ENCODE results near the gene PEX14.

Gene PEX14

GRCh38 chr1:10626791-10627410, 152.2 kb downstream of the PEX14 start:
- no peaks in the 10 kb centered on the region for H3K4me1 ChIP-seq (ENCODE audit: control insufficient read depth, insufficient read depth, low read length, poor library complexity, severe bottlenecking)
- H3K27ac ChIP-seq (ENCODE audit: low read depth, low read length, severe bottlenecking): no peak overlapping the region
- no peak overlapping the region for H3K4me3 ChIP-seq (ENCODE audit: extremely low read depth, insufficient read depth, low read length, poor library complexity, severe bottlenecking)
- H3K9me3 ChIP-seq (ENCODE audit: control insufficient read depth, low read length): no peaks in the 10 kb centered on the region
- WGBS, 2 experiments (ENCODE audit: insufficient coverage in 2 of 2): 94 to 96% methylated on average over 10 to 16 of the region's 22 CpGs
- H3K36me3 ChIP-seq (ENCODE audit: control insufficient read depth, insufficient read depth, low read length): peaks cover 32% of the 10 kb centered on the region

- no peak overlapping the region for H3K4me3 ChIP-seq (ENCODE audit: extremely low read depth, insufficient read depth, low read length, poor library complexity, severe bottlenecking)
- H3K4me1 ChIP-seq (ENCODE audit: control insufficient read depth, insufficient read depth, low read length, poor library complexity, severe bottlenecking): peaks cover 3% of the 10 kb centered on the region
- 93 to 96% methylated on average over 7 of the region's 7 CpGs for WGBS, 2 experiments (ENCODE audit: insufficient coverage in 2 of 2)
- no peaks in the 10 kb centered on the region for H3K9me3 ChIP-seq (ENCODE audit: control insufficient read depth, low read length)
- no peak overlapping the region for H3K27ac ChIP-seq (ENCODE audit: low read depth, low read length, severe bottlenecking)
- H3K36me3 ChIP-seq (ENCODE audit: control insufficient read depth, insufficient read depth, low read length): peaks cover 26% of the 10 kb centered on the region
Observed at GRCh38 chr1:10628685-10629084, 153.9 kb downstream of the PEX14 start.

GRCh38 chr1:10629091-10629815, 154.5 kb downstream of the PEX14 start:
- Histone ChIP-seq H3K4me1 (ENCODE audit: control insufficient read depth, insufficient read depth, low read length, poor library complexity, severe bottlenecking) (peaks cover 3% of the 10 kb centered on the region), H3K4me3 (ENCODE audit: extremely low read depth, insufficient read depth, low read length, poor library complexity, severe bottlenecking) (no peak overlapping the region), H3K9me3 (ENCODE audit: control insufficient read depth, low read length) (no peaks in the 10 kb centered on the region), H3K36me3 (ENCODE audit: control insufficient read depth, insufficient read depth, low read length) (peaks cover 22% of the 10 kb centered on the region), H3K27ac (ENCODE audit: low read depth, low read length, severe bottlenecking) (no peak overlapping the region)
- WGBS, 2 experiments (ENCODE audit: insufficient coverage in 2 of 2): 91 to 95% methylated on average over 11 to 24 of the region's 25 CpGs

GRCh38 chr1:10629816-10630571, 155.2 kb downstream of the PEX14 start:
- WGBS, 2 experiments (ENCODE audit: insufficient coverage in 2 of 2): 88 to 92% methylated on average over 25 to 34 of the region's 36 CpGs
- Histone ChIP-seq H3K27ac (ENCODE audit: low read depth, low read length, severe bottlenecking) (no peak overlapping the region), H3K4me3 (ENCODE audit: extremely low read depth, insufficient read depth, low read length, poor library complexity, severe bottlenecking) (no peak overlapping the region), H3K4me1 (ENCODE audit: control insufficient read depth, insufficient read depth, low read length, poor library complexity, severe bottlenecking) (peaks cover 3% of the 10 kb centered on the region), H3K36me3 (ENCODE audit: control insufficient read depth, insufficient read depth, low read length) (peaks cover 17% of the 10 kb centered on the region), H3K9me3 (ENCODE audit: control insufficient read depth, low read length) (no peaks in the 10 kb centered on the region)

GRCh38 chr1:10630661-10631120, 155.9 kb downstream of the PEX14 start:
- Histone ChIP-seq H3K27ac (ENCODE audit: low read depth, low read length, severe bottlenecking) (no peak overlapping the region), H3K4me3 (ENCODE audit: extremely low read depth, insufficient read depth, low read length, poor library complexity, severe bottlenecking) (no peak overlapping the region), H3K9me3 (ENCODE audit: control insufficient read depth, low read length) (no peaks in the 10 kb centered on the region), H3K4me1 (ENCODE audit: control insufficient read depth, insufficient read depth, low read length, poor library complexity, severe bottlenecking) (peaks cover 3% of the 10 kb centered on the region), H3K36me3 (ENCODE audit: control insufficient read depth, insufficient read depth, low read length) (peaks cover 11% of the 10 kb centered on the region)
- WGBS, 2 experiments (ENCODE audit: insufficient coverage in 2 of 2): 87 to 100% methylated on average over 5 to 12 of the region's 13 CpGs

GRCh38 chr1:10631121-10631810, 156.5 kb downstream of the PEX14 start:
- peaks cover 3% of the 10 kb centered on the region for H3K4me1 ChIP-seq (ENCODE audit: control insufficient read depth, insufficient read depth, low read length, poor library complexity, severe bottlenecking)
- H3K27ac ChIP-seq (ENCODE audit: low read depth, low read length, severe bottlenecking): no peak overlapping the region
- H3K9me3 ChIP-seq (ENCODE audit: control insufficient read depth, low read length): no peaks in the 10 kb centered on the region
- H3K4me3 ChIP-seq (ENCODE audit: extremely low read depth, insufficient read depth, low read length, poor library complexity, severe bottlenecking): no peak overlapping the region
- peaks cover 11% of the 10 kb centered on the region for H3K36me3 ChIP-seq (ENCODE audit: control insufficient read depth, insufficient read depth, low read length)
- 90 to 93% methylated on average over 7 to 18 of the region's 20 CpGs for WGBS, 2 experiments (ENCODE audit: insufficient coverage in 2 of 2)

- Histone ChIP-seq H3K4me3 (ENCODE audit: extremely low read depth, insufficient read depth, low read length, poor library complexity, severe bottlenecking) (no peak overlapping the region), H3K9me3 (ENCODE audit: control insufficient read depth, low read length) (no peaks in the 10 kb centered on the region), H3K27ac (ENCODE audit: low read depth, low read length, severe bottlenecking) (no peak overlapping the region), H3K4me1 (ENCODE audit: control insufficient read depth, insufficient read depth, low read length, poor library complexity, severe bottlenecking) (peaks cover 3% of the 10 kb centered on the region), H3K36me3 (ENCODE audit: control insufficient read depth, insufficient read depth, low read length) (peaks cover 11% of the 10 kb centered on the region)
- 52 to 65% methylated on average over 11 to 12 of the region's 14 CpGs for WGBS, 2 experiments (ENCODE audit: insufficient coverage in 2 of 2)
Observed at GRCh38 chr1:10631811-10632593, 157.3 kb downstream of the PEX14 start.

- peaks cover 11% of the 10 kb centered on the region for H3K36me3 ChIP-seq (ENCODE audit: control insufficient read depth, insufficient read depth, low read length)
- H3K27ac ChIP-seq (ENCODE audit: low read depth, low read length, severe bottlenecking): no peak overlapping the region
- H3K4me3 ChIP-seq (ENCODE audit: extremely low read depth, insufficient read depth, low read length, poor library complexity, severe bottlenecking): no peak overlapping the region
- H3K9me3 ChIP-seq (ENCODE audit: control insufficient read depth, low read length): no peaks in the 10 kb centered on the region
- peaks cover 3% of the 10 kb centered on the region for H3K4me1 ChIP-seq (ENCODE audit: control insufficient read depth, insufficient read depth, low read length, poor library complexity, severe bottlenecking)
- WGBS, 2 experiments (ENCODE audit: insufficient coverage in 2 of 2): 51 to 60% methylated on average over 14 of the region's 14 CpGs
Observed at GRCh38 chr1:10632691-10633090, 157.9 kb downstream of the PEX14 start.

GRCh38 chr1:10633416-10633815, 158.7 kb downstream of the PEX14 start:
- Histone ChIP-seq H3K4me3 (ENCODE audit: extremely low read depth, insufficient read depth, low read length, poor library complexity, severe bottlenecking) (no peak overlapping the region), H3K9me3 (ENCODE audit: control insufficient read depth, low read length) (no peaks in the 10 kb centered on the region), H3K4me1 (ENCODE audit: control insufficient read depth, insufficient read depth, low read length, poor library complexity, severe bottlenecking) (peaks cover 3% of the 10 kb centered on the region), H3K27ac (ENCODE audit: low read depth, low read length, severe bottlenecking) (no peak overlapping the region), H3K36me3 (ENCODE audit: control insufficient read depth, insufficient read depth, low read length) (peaks cover 11% of the 10 kb centered on the region)
- 93 to 94% methylated on average over 9 to 10 of the region's 10 CpGs for WGBS, 2 experiments (ENCODE audit: insufficient coverage in 2 of 2)

GRCh38 chr1:10634075-10634427, 159.3 kb downstream of the PEX14 start:
- Histone ChIP-seq H3K4me3 (ENCODE audit: extremely low read depth, insufficient read depth, low read length, poor library complexity, severe bottlenecking) (no peak overlapping the region), H3K4me1 (ENCODE audit: control insufficient read depth, insufficient read depth, low read length, poor library complexity, severe bottlenecking) (peaks cover 3% of the 10 kb centered on the region), H3K27ac (ENCODE audit: low read depth, low read length, severe bottlenecking) (no peak overlapping the region), H3K36me3 (ENCODE audit: control insufficient read depth, insufficient read depth, low read length) (peaks cover 11% of the 10 kb centered on the region), H3K9me3 (ENCODE audit: control insufficient read depth, low read length) (no peaks in the 10 kb centered on the region)
- WGBS, 2 experiments (ENCODE audit: insufficient coverage in 2 of 2): 92 to 95% methylated on average over 8 of the region's 8 CpGs

Measured in mesodermal cell (in vitro differentiated cells).